Measurements from ENCODE around the gene LARGE1. TPM values are rescaled to one million over a fixed set of nuclear protein-coding genes. Genes with fewer than 3 reads are reported as not detected.

The LARGE1 gene
- polyA plus RNA-seq, 3 donors, result 0.05 to 0.13 TPM; not detected in 1

- Histone ChIP-seq H3K79me2 (ENCODE audit: insufficient read depth, low read length) (no peaks in the 10 kb centered on the region), H4K20me1 (ENCODE audit: insufficient read depth, low read length) (no peaks in the 10 kb centered on the region), H3K27ac (ENCODE audit: low read depth in 1 of 2, low read length in 2 of 2) (no peak overlapping the region), H3K36me3 (replicated peaks in 1 of 2; ENCODE audit: control insufficient read depth in 1 of 2, insufficient read depth in 2 of 2, low read length in 2 of 2) (no peaks in the 10 kb centered on the region), H3K4me3 (replicated peaks in 1 of 3; ENCODE audit: low read depth in 2 of 3, low read length in 3 of 3) (no peak overlapping the region), H2AFZ (ENCODE audit: insufficient read depth, low read depth, low read length, poor library complexity, severe bottlenecking) (no peak overlapping the region), H3K9ac (ENCODE audit: insufficient read depth, low read length, poor library complexity, severe bottlenecking) (no peak overlapping the region), H3K9me3 (replicated peaks in 1 of 2; ENCODE audit: control insufficient read depth in 1 of 2, insufficient read depth in 1 of 2, low read length in 2 of 2) (peaks cover 13 to 18% of the 10 kb centered on the region in 2 donors), H3K4me2 (replicated peaks; ENCODE audit: extremely low read depth, low read length, poor library complexity, severe bottlenecking) (no peak overlapping the region), H3K27me3 (ENCODE audit: control insufficient read depth in 2 of 2, insufficient read depth in 2 of 2, low read length in 2 of 2) (no peaks in the 10 kb centered on the region), H3K4me1 (ENCODE audit: control insufficient read depth in 1 of 2, insufficient read depth in 2 of 2, low read length in 2 of 2) (no peaks in the 10 kb centered on the region)
- intact Hi-C loops (cut with micrococcal nuclease), result no loop called here
- H3K27me3 Mint-ChIP-seq (ENCODE audit: low read depth in 3 of 3), result no peaks in the 10 kb centered on the region
- no peak overlapping the region for H3K27ac Mint-ChIP-seq
- H3K9me3 Mint-ChIP-seq, result peaks cover 7 to 29% (median 14%) of the 10 kb centered on the region in 7 donors
- WGBS (ENCODE audit: insufficient coverage), result 81% methylated on average over 2 of the region's 4 CpGs
- no peaks in the 10 kb centered on the region for H3K4me1 Mint-ChIP-seq
- DNase-seq, result no peak
- no peak overlapping the region for H3K4me3 Mint-ChIP-seq
- no peak for TF ChIP-seq CTCF (IDR thresholded peaks at IDR 0.05)
- no peaks in the 10 kb centered on the region for H3K36me3 Mint-ChIP-seq
These were observed 109.1 kb downstream of the LARGE1 start for GRCh38 chr22:33811208-33811607.

GRCh38 chr22:33807470-33807869 is 112.8 kb downstream of the LARGE1 start:
- no peak overlapping the region for H3K27ac ChIP-seq (ENCODE audit: low read depth in 1 of 2, low read length in 2 of 2)
- H3K27ac Mint-ChIP-seq, result no peak overlapping the region
- no peak for DNase-seq
- H2AFZ ChIP-seq (ENCODE audit: insufficient read depth, low read depth, low read length, poor library complexity, severe bottlenecking), result no peak overlapping the region
- WGBS (ENCODE audit: insufficient coverage), result no CpG with 5 or more reads among the region's 4 CpGs
- H3K79me2 ChIP-seq (ENCODE audit: insufficient read depth, low read length), result no peaks in the 10 kb centered on the region
- no peak overlapping the region for H3K4me3 ChIP-seq (replicated peaks in 1 of 3; ENCODE audit: low read depth in 2 of 3, low read length in 3 of 3)
- no peaks in the 10 kb centered on the region for H3K4me1 Mint-ChIP-seq
- no peaks in the 10 kb centered on the region for H4K20me1 ChIP-seq (ENCODE audit: insufficient read depth, low read length)
- H3K27me3 Mint-ChIP-seq (ENCODE audit: low read depth in 3 of 3), result peaks cover 0 to 2% (median 0%) of the 10 kb centered on the region in 3 donors
- intact Hi-C loops (cut with micrococcal nuclease), result no loop called here
- no peaks in the 10 kb centered on the region for H3K36me3 ChIP-seq (replicated peaks in 1 of 2; ENCODE audit: control insufficient read depth in 1 of 2, insufficient read depth in 2 of 2, low read length in 2 of 2)
- TF ChIP-seq CTCF (IDR thresholded peaks at IDR 0.05), result no peak
- no peak overlapping the region for H3K4me2 ChIP-seq (replicated peaks; ENCODE audit: extremely low read depth, low read length, poor library complexity, severe bottlenecking)
- H3K4me3 Mint-ChIP-seq, result no peak overlapping the region
- H3K9me3 ChIP-seq (replicated peaks in 1 of 2; ENCODE audit: control insufficient read depth in 1 of 2, insufficient read depth in 1 of 2, low read length in 2 of 2), result peaks cover 12 to 21% of the 10 kb centered on the region in 2 donors
- H3K4me1 ChIP-seq (ENCODE audit: control insufficient read depth in 1 of 2, insufficient read depth in 2 of 2, low read length in 2 of 2), result no peaks in the 10 kb centered on the region
- H3K27me3 ChIP-seq (ENCODE audit: control insufficient read depth in 2 of 2, insufficient read depth in 2 of 2, low read length in 2 of 2), result no peaks in the 10 kb centered on the region
- no peaks in the 10 kb centered on the region for H3K36me3 Mint-ChIP-seq
- H3K9ac ChIP-seq (ENCODE audit: insufficient read depth, low read length, poor library complexity, severe bottlenecking), result no peak overlapping the region
- H3K9me3 Mint-ChIP-seq, result peaks cover 6 to 28% (median 15%) of the 10 kb centered on the region in 7 donors
